Dedifferentiated amniotic fluid mesenchymal stem cell (primary cell): ENCODE data around the gene ZNF892.
"Not testable (repeated sequence)": the region's sequence is repeated elsewhere in the genome, so short reads cannot be mapped to it uniquely, and the experiment has no call there.

ENCODE experiments used
- DNase-seq: peaks from one replicate; pipeline ENCODE4 v3.0.0-alpha.2; 2016; ENCODE audit errors: extremely low spot score

ZNF892 gene

DNA sequence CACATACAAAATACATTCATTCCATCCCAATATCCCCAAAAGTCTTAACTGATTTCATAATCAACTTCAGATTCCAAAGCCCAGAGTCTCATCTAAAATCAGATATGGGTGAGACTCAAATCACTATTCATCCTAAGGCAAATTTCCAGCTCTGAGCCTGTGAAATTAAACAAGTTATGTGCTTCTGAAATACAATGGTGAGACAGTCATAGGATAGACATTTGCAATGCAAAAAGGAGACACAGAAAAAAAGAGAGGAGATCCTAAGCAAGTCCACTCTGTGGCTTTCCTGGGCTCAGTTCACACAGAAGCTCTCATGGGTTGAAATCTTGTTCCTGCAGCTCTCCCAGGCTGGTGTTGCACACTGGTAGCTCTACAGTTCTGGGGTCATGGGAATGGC is 18.3 kb downstream of the ZNF892 start:
- DNase-seq = no peak

DNA sequence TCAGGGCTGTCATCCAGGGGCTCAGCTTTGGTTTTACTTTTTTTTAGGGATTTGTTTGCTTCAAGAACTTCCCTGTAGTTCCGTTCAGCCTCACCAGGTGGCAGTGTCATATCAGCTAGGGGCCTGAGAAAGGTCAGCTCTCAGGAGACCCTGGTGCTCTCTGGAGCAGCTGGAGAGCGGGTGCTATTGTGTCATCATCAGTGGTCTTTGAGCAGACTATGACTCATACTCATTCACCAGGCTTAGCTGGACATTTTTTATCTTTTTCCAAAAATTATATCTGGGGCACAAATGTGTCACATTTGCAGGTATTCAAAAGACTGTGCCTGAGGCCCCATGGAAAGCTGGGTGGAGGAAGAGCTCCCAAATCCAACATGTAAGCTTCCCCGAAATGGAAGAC is 24.4 kb downstream of the ZNF892 start:
- DNase-seq = peak; percentile 54

DNA sequence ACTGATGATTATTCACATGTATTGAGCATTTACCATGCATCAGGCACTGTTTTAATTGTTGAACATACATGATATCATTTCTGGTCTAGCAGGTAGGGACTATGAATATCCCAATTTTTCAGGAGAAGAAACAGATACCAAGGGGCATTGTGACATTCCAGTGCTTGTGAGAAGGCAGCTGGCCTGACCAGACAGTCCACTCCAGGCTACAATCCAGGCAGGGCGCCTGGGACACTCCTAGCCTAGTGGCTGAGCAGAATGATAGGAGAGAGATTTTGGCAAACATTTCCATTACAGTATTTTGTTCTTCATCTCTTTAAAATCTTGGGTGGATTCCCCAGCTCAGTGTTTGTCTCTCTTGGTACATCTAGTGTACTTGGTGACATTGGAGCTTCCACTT is 24.9 kb downstream of the ZNF892 start:
- DNase-seq = no peak

DNA sequence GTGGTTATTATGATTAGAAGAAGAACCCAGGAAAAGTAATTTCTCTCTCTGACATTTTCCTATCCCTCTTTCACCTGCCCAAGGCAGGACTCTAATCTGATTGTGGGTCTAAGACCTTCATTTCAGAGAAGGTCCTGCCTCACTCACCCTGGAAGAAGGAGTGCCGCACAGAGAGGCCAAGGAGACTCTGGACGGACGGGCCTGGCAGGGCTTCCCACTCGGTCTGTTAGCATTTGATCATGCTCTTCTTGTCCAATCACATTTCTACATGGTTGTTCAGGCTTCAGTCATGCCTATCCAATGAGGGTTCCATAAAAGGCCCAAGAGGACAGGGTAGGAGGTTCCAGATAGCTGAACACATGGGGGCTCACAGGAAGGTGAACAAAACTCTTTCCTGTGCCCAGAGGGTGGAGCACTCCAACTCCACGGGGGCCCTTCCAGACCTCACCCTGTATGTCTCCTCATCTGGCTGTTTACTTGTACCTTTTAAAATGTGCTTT is 27.0 kb downstream of the ZNF892 start:
- no peak for DNase-seq

DNA sequence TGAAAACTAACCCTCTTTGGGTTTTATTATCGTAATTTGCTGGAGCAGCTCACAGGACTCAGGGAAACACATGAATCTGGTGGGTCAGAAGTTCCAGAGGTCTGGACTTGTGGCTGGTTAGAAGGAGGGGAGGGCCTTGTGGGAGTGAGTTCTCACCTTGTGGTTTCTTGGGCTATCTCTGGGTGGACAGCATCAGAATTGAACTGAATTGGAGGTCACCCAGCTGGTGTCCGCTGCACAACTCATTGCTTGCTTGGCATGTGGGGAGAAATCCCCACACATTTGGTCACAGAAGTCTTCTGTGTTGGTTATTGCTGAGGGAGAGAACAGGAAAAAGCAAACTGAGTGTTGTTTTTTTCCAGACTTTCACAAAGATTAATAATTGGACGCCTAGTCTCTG is 27.5 kb downstream of the ZNF892 start:
- DNase-seq = no peak

DNA sequence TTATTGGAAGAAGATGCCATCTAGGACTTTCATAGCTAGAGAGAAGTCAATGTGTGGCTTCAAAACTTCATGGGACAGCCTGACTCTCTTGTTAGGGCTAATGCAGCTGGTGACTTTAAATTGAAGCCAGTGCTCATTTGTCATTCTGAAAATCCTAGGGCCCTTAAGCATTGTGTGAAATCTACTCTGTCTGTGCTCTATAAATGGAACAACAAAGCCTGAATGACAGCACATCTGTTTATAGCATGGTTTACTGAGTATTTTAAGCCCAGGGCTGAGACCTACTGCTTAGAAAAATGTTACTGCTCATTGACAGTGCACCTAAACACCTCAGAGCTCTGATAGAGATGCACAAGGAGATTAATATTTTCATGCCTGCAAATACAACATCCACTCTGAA is 30.8 kb downstream of the ZNF892 start:
- DNase-seq = no peak

DNA sequence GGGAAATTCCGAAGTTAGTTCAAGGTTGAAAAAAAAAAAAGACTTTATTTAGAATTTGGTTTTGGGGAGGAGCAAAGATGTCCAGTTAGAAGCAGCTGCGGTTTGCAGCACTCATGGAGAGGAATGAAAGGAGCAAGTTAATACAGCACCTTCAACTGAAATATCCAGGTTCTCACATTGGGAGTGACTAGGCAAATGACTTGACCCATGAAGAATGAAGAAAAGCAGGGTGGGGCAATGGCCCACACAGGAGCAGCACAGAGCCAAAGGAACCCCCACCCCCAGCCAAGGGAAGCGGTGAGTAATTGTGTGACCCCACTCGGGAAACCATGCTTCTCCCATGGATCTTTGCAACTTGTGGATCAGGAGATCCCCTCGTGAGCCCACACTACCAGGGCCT is 32.8 kb downstream of the ZNF892 start:
- no peak for DNase-seq

DNA sequence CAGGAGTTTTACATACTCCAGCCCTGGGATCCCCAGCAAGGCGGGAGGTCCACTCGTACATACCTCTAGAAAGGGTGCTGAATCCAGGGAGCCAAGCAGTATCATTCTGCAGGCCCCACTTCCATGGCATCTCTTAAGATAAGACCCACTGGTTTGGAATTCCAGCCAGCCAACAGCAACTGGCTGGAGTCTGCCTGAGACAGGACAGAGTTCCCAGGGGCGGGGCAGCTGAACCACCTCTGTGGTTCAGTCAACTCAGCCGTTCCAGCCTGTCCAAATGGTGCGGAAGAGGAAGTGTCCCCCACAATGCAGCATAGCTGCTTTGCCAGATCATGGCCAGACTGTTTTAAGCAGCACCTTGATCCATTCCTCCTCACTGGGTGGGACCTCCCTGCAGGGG is 33.2 kb downstream of the ZNF892 start:
- DNase-seq = no peak

DNA sequence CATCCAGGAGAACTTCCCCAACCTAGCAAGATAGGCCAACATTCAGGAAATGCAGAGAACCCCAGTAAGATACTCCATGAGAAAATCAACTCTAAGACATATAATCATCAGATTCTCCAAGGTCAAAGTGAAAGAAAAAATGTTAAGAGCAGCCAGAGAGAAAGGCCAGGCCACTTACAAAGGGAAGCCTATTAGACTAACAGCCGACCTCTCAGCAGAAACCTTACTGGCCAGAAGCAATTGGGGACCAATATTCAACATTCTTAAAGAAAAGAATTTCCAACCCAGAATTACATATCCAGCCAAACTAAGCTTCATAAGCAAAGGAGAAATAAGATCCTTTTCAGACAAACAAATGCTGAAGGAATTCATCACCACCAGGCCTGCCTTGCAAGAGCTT is 34.8 kb downstream of the ZNF892 start:
- DNase-seq = not testable (repeated sequence)
